GM19035 (cell line): ENCODE measurements around the gene TAL1.

Source experiments
- ATAC-seq: cut with Tn5 transposase; IDR thresholded peaks from one replicate; pipeline ENCODE4 v1.9.1; 2021; ENCODE audit not compliant: unreplicated experiment

Gene TAL1

DNA sequence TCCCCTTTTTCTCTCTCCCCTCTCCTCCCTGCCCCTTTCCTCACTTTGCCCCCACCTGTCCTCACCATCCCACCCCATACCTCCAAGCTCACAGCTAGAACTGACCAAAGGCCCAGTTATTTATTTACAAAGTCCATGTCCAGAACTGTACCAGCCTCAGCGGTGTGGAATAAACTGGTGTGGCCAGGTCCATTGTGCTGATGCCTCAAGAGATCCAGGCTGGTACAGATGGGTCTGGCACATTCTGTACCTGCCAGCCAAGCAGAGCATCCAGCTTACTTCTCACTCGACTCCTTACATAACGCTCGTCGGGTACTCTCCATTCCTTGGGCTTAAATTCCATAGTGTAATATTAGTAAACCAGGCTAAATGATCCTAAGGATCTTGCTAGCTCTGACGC lies 54.0 kb downstream of the TAL1 start:
- no peak for ATAC-seq

DNA sequence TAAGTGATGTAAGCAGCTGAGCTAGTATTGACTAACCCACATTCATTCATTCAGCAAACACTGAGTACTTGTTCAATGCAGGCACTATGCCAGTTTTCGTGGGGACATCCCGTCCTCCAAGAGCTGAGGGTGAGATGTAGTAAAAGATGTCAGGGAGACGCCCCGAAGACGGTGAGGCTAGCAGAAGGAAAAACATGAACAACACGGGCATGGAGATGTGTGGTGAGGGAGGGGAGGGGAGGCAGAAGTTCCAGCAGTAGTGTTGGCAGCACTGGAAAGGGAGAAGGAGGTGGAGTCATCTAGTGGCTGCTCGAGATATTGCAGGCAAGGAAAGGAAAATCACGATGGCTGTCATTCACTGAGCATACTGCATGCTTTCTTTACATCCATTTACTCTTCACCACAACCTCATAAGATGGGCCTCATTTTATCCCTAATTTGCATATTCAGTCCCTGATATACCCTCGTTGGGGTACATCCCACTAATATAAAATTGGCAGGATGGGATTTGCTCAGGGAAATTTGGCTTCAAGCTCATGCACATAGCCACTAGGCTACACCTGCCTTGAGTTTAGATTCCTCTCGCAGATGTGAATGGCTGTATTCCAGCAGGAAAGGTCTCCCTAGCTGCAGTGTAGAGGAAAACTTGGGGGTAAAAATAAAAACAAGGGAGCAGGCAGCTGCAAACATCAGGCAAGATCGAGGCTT lies 56.6 kb downstream of the TAL1 start:
- peak; percentile 42 for ATAC-seq

DNA sequence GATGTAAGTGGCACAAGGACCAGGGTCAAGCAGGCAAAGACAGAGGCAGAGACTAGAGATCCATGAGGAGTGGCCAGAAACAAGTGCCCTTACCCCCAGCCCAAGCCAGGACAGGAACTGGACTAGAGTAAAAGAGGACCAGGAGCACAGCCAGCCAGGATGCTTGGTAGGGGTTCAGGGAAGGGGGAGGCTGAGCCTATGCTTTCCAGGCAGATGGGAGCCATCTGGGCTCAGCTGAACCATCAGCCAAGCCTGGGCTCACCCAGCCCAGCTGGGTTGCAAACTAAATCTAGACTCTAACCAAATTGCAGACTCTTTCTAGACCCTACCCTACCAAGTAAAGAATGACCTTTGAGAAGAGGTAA lies 57.4 kb downstream of the TAL1 start:
- no peak for ATAC-seq

DNA sequence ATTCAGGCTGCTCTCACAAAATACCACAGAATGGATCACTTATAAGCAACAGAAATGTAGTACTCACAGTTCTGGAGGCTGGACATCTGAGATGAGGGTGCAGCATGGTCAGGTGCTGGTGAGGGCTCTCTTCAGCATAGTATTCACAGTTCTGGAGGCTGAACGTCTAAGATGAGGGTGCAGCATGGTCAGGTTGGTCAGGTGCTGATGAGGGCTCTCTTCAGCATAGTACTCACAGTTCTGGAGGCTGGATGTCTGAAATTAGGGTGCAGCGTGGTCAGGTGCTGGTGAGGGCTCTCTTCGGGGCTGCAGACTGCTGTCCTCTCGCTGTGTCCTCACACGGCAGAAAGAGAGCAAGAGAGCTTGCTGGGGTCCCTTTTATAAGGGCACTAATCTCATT lies 59.2 kb downstream of the TAL1 start:
- no peak for ATAC-seq
